Astrocyte (in vitro differentiated cells and primary cell): ENCODE results near the gene PDGFD.

Experiments used
- EZH2 ChIP-seq: IDR thresholded peaks from 2 replicates; pipeline ENCODE4 v1.6.1; 2012; ENCODE audit warnings: mild to moderate bottlenecking, low read length, inconsistent platforms; ENCODE audit not compliant: insufficient read depth
- TF ChIP-seq, protein P1 (sequence below): IDR thresholded peaks from 2 replicates; pipeline ENCODE4 v1.5.1; 2011; ENCODE audit warnings: low read depth, mild to moderate bottlenecking, inconsistent platforms, low read length, moderate library complexity; ENCODE audit not compliant: insufficient read depth

DNA sequence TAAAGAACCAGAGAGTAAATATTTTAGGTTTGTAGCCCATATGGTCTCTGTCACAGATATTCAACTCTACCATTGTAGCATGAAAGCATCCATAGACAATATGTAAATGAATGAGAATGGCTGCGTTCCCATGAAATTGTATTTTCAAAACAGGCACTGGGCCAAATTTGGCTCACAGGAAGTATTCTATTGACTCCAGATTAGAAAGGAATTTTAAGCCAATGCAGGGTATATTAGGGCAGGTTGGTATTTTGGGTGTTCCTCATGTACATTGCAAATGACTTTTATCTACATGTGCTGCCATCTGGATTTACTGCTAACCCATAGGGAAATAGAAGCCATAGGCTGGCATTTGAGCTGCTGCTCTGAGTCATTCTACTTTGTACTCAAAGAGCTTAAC, 35.1 kb upstream of the PDGFD start:
- TF ChIP-seq, protein P1, sequence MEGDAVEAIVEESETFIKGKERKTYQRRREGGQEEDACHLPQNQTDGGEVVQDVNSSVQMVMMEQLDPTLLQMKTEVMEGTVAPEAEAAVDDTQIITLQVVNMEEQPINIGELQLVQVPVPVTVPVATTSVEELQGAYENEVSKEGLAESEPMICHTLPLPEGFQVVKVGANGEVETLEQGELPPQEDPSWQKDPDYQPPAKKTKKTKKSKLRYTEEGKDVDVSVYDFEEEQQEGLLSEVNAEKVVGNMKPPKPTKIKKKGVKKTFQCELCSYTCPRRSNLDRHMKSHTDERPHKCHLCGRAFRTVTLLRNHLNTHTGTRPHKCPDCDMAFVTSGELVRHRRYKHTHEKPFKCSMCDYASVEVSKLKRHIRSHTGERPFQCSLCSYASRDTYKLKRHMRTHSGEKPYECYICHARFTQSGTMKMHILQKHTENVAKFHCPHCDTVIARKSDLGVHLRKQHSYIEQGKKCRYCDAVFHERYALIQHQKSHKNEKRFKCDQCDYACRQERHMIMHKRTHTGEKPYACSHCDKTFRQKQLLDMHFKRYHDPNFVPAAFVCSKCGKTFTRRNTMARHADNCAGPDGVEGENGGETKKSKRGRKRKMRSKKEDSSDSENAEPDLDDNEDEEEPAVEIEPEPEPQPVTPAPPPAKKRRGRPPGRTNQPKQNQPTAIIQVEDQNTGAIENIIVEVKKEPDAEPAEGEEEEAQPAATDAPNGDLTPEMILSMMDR = no peak
- no peak for TF ChIP-seq EZH2
